Stimulated activated CD8-positive, alpha-beta memory T cell treated with anti-CD3 and anti-CD28 coated beads, Interleukin-4, amount 100 ng/mL, for 4 hours (primary cell): ENCODE measurements around the gene XRCC4.
"Not testable (repeated sequence)": the region's sequence is repeated elsewhere in the genome, so short reads cannot be mapped to it uniquely, and the experiment has no call there.

Experiments used
- DNase-seq, 2 donors: peaks; one replicate each; pipeline ENCODE4 v3.0.0-alpha.2; 2020; ENCODE audit warnings: low read depth in 2 of 2, low spot score in 1 of 2

The XRCC4 gene

DNA sequence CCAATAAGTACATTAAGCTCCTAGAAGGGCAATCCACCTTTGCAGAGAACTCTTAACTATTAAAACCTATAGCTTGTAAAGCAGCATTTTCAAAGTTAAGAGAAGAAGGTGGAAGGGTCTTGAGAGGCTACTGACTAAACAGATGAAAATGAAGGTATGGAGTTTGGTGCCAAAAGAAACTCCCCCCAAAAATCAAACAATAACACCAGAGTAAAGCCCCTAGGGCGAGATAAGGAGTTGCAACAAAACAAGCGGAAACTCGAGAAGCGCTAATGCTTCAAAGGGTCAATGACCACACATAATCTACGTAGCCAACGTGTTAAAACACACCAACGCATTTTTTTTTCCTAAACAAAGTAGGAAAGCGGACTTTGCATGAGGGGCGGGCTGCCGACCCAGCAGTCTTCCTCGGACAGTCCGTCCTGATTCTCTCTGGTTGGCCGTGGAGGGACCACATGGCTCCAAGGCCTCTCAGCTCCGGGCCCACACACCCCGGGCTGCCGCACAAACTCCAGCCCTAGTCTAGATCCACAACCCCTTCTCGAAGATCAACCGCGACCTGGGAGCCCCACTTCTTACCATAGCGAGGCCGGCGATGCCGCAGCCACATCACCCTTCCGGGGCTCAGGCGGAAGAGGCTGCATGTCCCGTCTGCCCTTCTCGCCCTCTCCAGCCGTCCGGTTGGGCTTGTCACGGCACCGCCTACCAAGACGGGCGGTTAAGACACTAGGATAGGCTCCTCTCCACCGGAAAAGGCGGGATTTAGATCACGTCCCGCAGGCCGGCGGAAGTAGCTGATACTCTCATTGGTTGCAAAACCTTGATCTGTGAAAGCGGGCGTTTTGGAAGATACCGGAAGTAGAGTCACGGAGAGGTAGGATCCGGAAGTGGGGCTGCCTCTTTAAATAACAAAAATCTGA is at the start of gene XRCC4, which contains the start of gene TMEM167A:
TSS of gene XRCC4 (plus strand) at position 806 of the 920 bp plus-strand sequence. CDS start 27,373 bp downstream, outside the sequence.
TSS of gene TMEM167A (minus strand) at position 653 of the 920 bp plus-strand sequence. CDS start at position 582, 71 bp downstream.
- DNase-seq = peak; percentile 84 to 90

DNA sequence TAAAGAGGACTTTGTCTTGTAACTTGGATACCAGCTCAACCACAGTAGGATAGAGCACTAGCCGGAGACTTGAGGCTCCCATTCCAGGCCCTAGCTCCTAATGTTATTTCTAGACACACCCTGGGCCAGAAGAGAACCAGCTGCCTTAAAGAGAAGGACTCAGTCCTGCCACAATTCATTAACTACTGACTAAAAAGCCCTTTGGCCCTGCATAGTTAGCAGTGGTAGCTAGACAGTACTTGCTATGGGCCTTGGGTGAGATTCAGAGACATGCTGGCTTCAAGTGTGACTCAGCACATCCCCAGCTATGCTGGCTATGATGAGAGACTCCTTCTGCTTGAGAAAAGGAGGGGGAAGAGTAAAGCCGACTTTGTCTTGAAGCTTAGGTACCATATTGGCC is 47.4 kb upstream of the XRCC4 start:
- DNase-seq = no peak

DNA sequence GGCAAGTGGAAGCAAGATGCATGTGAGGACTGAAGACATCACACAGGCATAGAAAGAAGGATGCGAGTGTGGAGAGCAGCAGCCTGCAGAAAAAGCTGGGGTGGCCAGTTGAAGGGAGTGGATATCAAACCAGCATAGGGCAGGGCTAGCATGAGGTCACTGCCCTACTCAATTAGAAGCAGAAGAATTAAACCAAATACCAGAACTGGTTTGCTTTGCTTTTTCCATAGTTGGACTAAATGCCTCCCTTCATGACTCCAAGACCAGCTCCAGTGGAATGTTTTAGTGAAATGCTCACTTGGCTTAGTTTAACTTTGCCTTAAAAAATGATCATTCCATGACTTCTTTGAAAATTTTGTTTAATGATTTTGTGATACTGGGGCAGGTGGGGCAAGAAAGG is 46.0 kb upstream of the XRCC4 start:
- no peak for DNase-seq

DNA sequence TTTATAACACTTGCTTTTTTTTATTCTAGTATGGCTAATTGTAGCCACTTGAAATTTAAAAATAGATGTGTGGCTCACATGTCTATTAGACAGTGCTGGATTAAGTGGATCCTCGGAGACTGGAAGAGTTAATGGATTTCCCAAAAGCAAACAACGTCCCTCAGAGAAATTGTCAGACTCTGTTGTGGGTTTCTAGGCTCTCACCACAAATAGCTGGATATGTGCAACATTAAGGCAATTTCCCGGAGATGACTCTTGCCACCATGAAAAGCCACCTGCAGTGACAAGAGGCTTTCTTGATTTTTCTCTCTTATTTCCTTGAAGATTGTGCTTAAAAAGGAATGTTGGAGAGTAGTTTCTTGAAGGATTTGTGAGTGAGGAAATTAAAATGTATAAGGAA is 43.3 kb upstream of the XRCC4 start:
- no peak for DNase-seq

DNA sequence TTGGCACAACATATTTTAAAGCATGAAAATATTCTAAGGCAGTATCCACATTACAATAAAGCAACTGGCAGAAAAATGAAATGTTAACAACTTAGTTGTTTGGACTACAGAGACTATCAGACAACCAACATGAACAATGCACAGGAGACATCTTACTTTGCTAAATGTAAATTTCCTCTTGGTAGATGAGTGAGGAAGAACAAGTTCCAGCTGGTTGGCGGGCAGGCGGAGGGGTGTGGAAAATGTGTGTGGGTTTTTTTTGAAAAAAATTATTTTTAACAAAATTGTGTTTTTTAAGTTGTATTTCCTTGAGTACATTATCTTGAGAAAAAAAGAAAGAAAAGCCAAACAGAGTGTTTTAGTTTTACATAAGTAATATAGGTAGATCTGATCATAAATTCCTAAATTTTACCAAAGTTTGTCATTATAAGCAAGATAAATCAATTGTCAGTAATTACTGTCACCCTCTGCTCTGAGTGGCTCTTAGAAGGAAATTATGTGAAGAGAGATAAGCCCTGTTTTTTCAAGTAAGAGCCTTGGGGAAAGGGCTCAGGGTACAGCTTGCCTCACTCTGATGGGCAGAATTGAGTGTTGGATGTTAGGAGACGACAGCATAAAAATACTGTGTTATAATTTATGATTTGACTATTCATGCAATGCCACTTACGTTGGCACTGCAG is 42.7 kb upstream of the XRCC4 start:
- no peak for DNase-seq

DNA sequence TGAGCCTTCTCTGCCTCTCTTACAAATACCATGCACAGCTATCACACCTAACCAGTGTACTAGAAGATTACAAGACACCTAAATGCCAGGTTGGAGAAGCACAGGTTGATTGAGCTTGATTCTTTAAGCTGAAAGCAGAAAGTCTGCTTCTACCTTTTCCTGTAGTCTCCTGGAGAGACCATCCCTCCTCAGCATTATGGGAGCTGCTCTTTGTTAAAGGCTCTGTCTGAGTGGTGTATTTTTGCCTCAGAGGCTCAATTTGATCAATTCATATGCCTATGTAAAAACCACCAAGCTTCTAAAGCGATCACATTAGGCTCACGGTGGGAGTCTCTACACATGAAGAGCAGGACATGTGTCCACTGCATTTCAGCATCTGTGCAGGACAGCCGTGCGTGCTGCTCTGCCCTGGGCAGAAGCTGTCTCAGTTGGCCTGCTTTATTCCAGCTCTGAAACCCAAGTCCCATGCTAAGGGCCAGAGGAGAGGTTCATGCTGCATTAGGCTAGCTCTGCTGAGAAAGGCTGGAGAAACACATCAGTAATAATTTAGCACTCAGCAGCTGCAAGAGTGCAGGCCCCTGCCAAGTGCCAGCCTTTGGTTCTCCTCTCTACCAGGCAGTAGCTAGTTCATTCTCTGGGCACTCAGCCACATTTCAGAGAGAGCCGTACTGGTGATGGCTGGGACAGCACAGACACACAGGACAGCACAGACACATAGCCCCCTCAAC is 41.8 kb upstream of the XRCC4 start:
- no peak for DNase-seq

DNA sequence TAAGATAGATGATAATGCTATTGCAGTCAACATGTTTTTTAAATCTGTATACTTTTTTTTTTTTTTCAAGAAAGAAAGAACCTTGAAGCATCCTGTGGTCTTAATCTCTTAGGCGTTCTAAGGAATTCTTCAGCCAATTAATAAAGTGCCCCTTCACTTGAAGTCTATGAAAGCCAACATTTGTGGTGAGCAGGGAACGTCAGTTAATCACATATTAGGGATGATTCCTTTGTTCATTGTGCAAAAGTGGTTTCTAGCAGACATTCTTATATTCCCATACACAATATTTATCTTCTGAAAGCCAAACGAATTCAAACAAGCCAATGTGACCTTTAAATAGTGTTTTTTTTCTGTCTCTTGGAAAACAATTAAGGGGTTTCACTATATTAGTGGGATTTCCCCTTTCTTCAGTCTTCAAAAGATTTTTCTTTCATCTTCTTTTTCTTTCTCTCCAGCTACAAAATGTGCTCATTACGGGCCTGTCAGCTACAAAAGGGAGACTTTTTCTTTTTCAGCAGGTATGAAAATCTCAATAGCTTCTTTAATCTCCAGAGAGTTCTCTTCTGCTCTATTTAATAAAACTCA is 40.3 kb upstream of the XRCC4 start:
- no peak for DNase-seq

DNA sequence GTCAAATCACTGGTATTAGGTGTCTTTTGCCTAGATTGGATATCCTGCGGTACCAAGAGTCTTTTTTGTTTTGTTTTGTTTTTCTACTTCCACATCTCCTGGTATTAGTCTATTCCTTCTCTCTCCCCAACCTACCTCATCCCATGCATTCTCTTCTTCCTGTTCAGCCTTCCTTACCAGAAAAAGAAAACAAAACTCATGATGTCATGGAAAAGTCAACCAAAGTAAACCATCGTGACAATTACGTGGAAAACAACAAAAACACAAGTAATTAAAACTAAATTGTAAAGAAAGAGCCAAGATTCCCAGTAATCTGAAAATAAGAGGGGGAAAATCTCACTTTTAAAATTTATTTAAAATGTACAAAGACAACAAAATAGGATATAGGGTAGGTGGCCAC is 38.4 kb upstream of the XRCC4 start:
- DNase-seq = no peak

DNA sequence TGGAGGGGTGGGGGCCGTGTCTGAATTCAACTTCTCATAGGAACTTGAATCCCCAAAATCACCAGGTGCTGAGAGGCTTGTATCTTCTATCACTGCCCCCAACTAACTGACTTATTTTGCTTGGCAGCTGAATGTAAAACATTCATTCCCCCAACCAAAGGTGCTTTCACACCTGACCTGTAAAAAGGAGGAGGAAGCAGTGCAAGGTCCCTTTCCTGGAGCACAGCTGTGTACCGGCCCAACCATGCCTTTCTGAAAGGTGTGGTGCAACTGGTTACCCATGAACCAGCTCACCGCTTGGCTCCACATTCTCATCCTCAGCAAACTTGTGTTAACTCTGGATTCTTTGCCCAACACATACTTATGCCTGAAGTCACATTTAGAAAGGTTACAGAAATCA is 34.8 kb upstream of the XRCC4 start:
- no peak for DNase-seq

DNA sequence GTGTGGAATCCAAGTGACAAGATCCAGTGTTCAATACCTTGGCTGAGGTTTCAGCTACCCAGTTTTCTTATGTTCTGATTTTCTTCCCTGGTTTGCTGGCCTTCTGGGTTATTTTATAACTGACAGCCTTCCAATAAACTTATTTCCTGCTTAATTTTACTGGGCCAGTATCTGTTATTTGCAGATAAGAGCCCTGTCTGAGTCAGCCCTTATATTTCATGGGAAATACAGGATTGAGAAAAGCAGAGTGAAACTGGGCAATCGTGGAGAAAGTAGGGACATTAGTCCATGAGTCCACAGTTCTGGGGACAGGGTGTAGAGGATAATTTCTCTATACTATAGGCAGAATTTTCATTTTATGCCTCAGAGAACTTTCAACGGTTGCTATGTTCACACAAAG is 32.4 kb upstream of the XRCC4 start:
- no peak for DNase-seq

DNA sequence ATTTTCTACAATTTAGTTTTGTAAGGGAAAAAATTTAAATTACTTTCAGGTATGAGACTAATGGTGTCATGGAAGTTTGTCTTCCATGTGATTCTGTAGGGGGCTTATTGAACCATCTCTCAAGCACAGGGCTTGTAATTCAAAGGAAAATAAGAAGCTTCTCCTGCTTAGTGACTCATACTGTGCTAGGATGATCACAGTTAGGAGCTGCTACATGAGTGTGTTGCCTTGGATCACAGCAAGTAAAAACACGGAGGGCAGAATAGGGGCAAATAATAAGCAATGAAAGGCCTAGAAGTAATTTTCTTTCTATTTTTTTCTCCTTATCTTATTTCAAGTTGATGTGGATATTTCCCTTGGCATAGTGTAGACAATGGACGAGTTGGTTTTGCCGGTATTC is 29.1 kb upstream of the XRCC4 start:
- no peak for DNase-seq

DNA sequence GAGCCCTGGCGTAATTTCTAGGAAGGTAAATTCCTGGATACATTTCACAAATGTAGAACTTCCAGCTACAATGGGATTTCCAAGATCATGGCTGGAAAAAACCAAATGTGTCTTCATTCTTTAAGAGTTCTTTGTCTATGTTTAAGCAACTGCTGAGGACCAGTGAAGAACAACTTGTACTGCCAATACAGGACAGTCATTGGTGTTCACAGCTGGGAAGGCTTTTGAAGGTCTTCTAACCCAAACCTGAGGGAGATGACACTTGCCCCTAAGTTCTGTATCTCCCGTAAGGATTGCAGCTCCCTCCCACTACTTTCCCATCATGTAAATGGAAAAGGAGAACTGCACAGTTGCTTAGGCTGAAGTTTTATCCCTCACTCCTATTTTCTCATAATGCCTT is 28.5 kb upstream of the XRCC4 start:
- no peak for DNase-seq

DNA sequence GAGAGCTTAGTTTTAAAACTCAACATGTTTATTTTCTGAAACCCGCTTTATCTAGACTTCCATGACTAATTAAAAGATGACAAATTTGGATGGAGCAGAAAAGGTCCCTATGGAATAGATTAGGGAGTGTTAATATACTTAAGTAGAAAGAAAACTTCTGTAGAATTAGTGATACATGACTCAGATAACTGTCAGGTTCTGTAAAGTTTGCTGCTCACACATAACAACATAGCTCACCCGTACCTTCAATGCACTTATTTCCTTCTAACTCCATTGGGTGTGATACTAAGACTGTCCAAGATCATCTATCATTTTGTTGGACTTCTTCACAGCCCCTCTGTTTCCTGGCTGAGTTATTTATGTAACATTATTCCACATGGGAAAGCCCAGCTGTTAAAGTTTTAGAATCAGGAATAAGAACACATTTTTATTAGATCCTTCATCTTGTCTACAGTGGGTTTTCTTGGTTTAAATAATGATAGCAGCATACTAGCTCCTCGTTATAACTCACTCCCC is 27.9 kb upstream of the XRCC4 start:
- no peak for DNase-seq

DNA sequence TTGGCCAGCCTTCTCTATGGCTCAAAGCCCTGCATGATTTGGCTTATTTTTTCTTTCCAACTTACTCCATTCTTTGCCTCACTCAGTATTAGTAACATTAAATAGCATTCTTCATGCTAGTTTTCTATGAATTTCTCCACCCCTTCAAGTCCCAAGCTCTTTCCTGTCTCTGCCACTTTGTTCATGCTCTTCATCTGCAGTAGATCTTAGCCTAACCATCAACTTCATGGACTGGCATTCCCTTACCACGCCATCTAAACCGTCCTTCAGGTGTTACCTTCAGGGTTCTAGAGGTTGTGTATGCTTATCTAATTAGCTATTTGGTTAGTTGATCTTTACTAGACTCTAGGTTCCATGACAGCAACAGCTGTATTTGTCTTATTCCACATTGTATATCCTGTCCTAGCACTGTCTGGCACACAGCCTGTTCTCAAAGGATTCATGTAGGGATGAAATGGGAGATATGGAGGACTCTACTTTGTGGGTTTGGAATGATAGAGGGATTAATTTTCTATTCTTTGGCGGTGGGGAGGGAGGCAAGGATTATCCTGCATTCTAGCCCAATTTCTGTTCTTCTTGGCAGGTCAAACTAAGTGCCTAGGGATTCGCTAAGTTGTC is 26.5 kb upstream of the XRCC4 start:
- DNase-seq = no peak

DNA sequence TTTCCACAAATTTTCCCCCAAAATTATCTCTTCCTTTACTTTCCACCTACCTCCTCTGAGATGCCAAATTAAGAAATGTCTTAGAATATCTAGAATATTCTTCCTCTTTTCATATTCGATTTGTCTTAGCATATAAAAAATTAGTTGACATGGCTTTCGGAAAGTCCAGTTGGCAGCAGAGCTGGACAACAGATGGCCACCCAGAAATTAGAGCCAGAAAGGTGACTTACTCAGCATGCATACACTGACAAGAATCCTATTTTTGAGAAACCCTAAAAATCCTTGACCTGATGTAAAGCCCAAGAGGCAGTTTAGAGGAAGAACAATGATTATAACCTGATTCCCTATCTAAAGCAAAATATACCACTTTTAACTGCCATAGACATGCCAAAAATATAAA is 22.2 kb upstream of the XRCC4 start:
- DNase-seq = no peak

DNA sequence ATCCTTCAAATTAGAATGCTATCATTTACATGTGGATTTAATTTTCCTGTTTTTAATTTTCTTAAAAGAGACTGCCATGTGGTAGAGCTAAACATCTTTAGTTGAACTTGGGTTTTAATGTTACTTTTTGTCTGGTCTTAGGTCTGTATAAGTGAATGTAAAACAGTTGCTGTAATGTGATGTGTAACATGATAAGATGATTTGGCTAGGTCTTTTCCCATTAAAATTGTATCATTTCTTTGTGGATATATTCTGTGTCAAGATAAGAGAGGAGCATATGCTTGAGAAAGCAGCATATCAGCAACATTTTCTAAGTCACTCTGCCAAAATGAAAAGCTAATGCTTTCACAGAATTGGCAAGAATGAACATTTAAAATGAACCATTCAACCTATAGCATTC is 18.6 kb upstream of the XRCC4 start:
- no peak for DNase-seq

DNA sequence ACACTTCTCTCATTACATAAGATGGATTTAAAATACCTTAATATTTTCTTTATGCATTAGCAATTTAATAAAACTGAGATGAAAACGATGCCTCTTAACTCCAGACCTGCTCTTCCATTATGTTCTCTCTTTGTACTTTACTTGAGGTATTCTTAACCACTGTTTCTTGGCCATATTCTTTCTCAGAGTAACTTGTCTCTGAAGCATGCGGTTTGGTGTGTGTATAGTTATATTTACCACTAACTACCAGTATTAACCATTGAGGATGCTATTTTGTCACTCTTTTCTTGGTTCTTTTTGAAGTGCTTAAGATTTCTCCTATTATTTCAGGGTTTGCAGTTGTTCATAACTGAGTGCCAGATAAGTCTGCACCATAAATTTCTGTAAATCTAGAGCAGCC is 18.0 kb upstream of the XRCC4 start:
- DNase-seq = no peak

DNA sequence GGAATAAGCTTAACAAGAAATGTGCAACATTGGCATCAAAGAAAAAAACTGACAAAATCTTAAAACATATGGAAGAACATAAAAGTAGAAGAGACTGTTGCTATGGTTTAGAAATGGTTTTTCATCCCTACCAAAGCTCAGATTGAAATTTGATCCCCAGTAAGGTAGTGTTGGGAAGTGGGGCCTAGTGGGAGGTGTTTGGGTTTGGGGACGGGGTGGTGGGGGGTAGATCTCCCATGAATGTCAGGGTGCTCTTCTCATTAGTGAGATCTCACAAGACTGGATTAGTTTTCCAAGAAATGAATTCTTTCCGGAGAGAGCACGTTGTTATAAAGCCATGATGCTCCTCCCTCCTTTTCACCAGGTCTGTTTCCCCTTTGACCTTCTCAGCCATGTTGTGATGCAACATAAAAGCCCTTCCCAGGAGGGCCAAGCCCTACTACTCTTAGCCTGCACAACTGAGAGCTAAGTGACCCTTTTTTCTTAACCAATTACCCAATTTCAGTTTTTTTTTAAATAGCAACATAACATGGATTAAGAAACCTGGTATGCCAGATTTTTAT is 10.7 kb upstream of the XRCC4 start:
- no peak for DNase-seq

DNA sequence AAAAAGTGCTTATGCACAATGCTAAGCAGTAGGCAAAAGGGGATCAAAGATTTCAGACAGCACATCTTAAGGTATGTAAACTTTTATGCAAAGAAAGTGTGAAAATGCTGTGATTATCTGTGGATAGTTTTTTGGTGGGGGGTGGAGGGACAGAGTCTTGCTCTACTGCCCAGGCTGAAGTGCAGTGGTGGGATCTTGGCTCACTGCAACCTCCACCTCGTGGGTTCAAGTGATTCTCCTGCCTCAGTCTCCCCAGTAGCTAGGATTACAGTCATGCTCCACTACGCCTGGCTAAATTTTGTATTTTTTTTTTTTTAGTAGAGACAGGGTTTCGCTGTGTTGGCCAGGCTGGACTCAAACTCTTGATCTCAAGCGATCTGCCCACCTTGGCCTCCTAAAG is 10.0 kb upstream of the XRCC4 start:
- not testable (repeated sequence) for DNase-seq

DNA sequence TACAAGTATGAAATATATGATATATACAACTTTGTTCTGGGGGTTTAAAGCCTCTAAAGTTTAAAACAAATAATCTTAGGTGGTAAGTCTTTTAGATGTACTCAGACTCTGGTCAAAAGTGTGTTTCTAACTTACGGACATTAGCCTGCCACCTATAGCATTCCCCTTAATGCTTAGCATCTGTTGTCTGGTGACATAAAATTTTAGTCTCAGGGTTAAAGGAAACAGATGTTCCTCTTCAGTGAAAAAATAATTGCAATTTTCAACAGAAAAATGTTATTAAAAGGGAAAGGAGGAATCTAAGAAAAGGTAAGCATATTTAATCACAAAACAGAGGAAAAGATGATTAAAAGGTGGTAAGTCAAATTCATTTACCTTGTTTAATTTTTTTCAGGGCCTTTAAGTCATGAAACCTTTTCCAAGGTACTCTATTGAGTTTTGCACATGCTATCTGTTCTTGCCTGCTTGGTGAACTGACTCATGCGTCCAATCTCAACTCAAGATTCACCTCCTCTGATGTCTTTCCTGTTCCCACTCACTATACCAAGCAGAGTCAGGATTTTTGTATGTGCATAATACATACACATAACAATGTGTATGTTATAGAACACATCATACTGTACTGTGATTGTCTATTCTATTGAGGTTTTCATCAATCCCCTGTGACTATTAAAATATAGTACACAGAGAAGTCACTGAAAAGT is 8.1 kb upstream of the XRCC4 start:
- DNase-seq = no peak
